HL-60 (cell line): ENCODE results near the gene LRP8.

Source experiments
- REST ChIP-seq: IDR thresholded peaks from 2 replicates; pipeline ENCODE4 v1.6.1; 2012; ENCODE audit warnings: low read depth; ENCODE audit not compliant: insufficient replicate concordance
- TF ChIP-seq, protein P1 (sequence below): IDR thresholded peaks from one replicate; pipeline ENCODE4 v1.5.1; 2011; ENCODE audit warnings: low read length, control low read depth, inconsistent platforms; ENCODE audit not compliant: insufficient read depth

DNA sequence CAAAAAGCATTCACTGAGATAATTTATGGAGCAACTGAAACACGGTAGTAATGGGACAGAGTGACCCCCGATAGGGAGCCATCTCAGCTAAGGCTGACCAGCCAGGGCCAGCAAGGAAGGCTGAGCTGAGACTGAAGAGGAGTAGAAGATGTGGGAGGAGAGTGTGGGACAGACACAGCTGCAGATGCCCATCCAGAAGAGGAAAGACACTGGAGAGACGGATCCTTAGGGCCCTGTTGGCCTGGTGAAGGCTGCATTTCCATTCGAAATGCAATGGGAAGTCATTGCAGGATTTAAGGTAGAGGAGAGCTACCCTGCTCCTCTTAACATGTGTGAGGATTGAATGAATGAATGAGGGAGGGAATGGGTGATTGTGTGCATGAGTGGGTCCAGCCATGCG lies 44.0 kb upstream of the LRP8 start:
- TF ChIP-seq, protein P1, sequence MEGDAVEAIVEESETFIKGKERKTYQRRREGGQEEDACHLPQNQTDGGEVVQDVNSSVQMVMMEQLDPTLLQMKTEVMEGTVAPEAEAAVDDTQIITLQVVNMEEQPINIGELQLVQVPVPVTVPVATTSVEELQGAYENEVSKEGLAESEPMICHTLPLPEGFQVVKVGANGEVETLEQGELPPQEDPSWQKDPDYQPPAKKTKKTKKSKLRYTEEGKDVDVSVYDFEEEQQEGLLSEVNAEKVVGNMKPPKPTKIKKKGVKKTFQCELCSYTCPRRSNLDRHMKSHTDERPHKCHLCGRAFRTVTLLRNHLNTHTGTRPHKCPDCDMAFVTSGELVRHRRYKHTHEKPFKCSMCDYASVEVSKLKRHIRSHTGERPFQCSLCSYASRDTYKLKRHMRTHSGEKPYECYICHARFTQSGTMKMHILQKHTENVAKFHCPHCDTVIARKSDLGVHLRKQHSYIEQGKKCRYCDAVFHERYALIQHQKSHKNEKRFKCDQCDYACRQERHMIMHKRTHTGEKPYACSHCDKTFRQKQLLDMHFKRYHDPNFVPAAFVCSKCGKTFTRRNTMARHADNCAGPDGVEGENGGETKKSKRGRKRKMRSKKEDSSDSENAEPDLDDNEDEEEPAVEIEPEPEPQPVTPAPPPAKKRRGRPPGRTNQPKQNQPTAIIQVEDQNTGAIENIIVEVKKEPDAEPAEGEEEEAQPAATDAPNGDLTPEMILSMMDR: no peak
- TF ChIP-seq REST: no peak
